ENCODE results near the gene IGHMBP2.
"Not testable (repeated sequence)": the region's sequence is repeated elsewhere in the genome, so short reads cannot be mapped to it uniquely, and the experiment has no call there.

IGHMBP2 gene

DNA sequence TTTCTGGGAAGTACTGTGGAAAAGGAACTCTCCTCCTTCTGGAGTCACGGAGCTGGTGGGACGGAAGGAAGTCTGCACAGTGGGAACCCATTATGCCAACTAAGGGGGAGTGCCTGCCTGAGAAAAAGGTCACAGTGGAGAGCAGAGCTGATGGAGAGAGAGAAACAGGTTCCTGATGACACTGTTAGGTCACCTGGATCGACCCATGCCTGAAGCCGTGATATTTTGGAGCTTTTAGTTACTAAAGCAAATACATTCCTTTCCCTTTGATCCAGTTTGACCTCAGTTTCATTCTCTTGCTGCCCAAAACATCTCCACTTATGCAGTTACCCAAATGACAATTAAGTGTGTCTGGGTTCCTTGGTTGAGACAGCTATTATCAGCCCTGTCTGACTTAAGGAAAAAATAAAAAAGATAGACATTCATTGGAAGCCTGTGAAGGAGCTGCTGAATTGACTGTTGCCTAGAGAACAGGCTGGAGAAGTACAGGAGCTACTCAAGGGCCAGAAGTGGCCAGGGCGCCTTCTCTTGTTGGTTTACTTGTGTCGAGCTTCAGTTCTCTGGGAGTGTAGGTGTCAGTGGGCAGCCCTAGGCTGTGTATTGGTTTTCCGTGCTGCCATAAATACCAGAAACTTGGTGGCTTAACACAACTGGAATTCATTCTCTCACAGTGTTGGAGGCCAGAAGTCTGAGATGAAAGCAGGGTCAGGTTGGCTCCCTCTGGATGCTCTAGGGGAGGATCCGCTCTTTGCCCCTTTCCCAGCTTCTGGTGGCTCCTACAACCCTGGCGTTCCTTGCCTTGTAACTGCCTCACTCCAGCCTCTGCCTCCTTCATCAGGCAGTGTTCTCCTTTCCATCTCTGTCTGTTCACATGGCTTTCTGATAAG is 63.4 kb downstream of the IGHMBP2 start:
- TF ChIP-seq TAF1 (IDR thresholded peaks at IDR 0.05; ENCODE audit: low read depth, low read length) = no peak
- no peak for TF ChIP-seq POU2F2 (IDR thresholded peaks at IDR 0.05; ENCODE audit: low read depth, low read length)
- TF ChIP-seq SPI1 (IDR thresholded peaks at IDR 0.05; ENCODE audit: low read depth, low read length) = no peak
- no peak for TF ChIP-seq PAX5 (IDR thresholded peaks at IDR 0.05; ENCODE audit: insufficient read depth, low read length, severe bottlenecking)
- no peak for TF ChIP-seq POLR2A (IDR thresholded peaks at IDR 0.05; ENCODE audit: low read depth, low read length)
- FAIRE-seq (no peak), DNase-seq (ENCODE audit: insufficient read length, low spot score) (no peak)

DNA sequence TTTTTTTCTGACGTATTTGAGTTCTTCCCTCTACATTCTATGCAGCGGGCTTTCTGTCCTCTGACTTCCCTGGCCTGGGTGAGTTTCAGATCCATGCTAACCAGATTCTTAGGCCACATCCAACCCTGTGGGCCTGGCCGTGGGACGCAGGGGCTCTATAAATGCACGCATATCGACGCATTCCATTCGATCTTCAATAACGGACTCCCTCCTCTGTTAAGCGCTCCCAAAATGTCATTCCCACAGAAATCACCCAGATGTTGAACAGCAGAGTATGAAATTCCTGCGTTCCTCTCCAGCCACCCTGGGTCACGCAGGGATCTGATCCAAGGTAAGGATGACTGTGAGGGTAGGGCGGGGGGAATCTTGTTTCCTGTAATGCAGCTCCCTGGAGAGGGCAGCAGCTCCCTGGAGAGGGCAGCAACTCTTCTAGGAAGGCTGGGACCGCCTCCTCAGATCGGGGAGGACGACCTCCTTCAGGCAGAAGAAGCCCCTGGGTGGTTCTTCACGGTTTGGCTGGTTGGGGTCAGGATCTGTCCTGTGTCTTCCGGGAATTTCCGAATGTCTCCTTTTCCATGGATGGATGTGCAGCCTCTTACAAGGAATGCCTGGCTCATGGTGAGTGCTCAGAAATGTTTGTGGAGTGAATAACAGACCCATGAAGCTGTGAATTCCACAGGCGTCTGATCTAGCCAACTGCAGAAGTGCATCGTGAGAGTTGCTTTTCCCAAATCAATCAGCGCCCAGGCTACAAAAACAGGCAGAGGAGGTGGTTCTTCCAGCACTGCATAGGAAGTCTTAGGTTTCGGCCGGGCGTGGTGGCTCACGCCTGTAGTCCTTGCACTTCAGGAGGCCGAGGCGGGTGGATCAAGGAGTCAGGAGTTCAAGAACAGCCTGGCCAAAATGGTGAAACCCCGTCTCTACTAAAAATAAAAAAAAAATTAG is 64.9 kb downstream of the IGHMBP2 start:
- TF ChIP-seq POU2F2 (IDR thresholded peaks at IDR 0.05; ENCODE audit: low read depth, low read length) (no peak), TAF1 (IDR thresholded peaks at IDR 0.05; ENCODE audit: low read depth, low read length) (no peak), PAX5 (IDR thresholded peaks at IDR 0.05; ENCODE audit: insufficient read depth, low read length, severe bottlenecking) (no peak), SPI1 (IDR thresholded peaks at IDR 0.05; ENCODE audit: low read depth, low read length) (no peak), POLR2A (IDR thresholded peaks at IDR 0.05; ENCODE audit: low read depth, low read length) (no peak)
- no peak for FAIRE-seq
- no peak for DNase-seq (ENCODE audit: insufficient read length, low spot score)

DNA sequence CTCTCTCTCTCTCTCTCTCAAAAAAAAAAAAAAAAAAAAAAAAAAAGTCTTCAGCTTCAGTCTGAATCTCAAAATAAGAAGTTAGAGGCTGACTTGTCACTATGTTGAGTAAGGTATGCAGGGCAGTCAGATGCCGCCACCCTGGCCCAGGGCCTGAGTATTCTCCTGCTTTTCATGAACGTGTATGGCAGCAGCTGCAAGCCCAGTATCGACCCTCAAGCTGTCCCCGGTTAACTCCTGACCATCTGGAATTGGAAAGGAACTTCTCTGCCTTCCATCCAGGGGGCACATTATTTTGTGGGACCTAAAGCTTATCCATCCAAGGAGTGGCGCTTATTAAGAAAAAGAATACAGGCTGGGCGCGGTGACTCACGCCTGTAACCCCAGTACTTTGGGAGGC is 65.7 kb downstream of the IGHMBP2 start:
- DNase-seq (ENCODE audit: insufficient read length, low spot score) (no peak), FAIRE-seq (no peak)
- no peak for TF ChIP-seq POLR2AphosphoS5 (IDR thresholded peaks at IDR 0.05; ENCODE audit: low read depth, low read length)
- no peak for TF ChIP-seq PAX5 (IDR thresholded peaks at IDR 0.05; ENCODE audit: insufficient read depth, low read length, severe bottlenecking)
- TF ChIP-seq SPI1 (IDR thresholded peaks at IDR 0.05; ENCODE audit: low read depth, low read length) = no peak

DNA sequence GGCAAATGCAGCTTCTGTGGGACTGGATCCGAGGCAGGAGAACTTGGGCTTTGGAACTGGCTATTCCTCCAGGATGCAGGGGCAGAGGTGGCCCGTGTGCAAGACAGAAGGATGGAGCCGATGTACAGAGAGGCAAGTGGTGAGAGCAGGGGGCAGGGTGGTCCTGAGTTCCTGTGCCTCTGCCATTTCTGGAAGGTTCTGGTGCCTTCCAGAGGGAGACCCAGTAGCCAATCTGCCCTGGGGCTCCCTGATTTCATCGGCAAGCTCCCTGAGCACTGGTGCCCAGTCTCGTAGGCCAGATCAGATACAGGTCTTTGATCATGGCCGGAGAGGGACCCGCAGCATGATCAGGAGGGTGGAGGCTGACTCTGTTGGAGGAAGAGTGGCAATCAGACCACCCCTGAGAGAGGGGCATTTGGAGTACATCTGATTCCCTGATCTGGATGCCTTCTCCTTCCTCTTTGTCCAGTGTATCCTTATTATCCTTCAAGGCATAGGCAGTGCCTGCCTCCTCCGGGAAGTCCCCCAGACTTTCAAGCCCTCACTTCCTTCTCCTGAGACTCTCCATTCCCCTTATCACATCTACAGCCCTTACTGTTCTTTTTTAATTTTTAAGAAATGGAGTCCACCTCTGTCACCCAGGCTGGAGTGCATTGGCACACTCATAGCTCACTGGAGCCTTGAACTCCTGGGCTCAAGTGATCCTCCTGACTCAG is 67.4 kb downstream of the IGHMBP2 start:
- TF ChIP-seq POLR2AphosphoS5 (IDR thresholded peaks at IDR 0.05; ENCODE audit: low read depth, low read length) (no peak), SPI1 (IDR thresholded peaks at IDR 0.05; ENCODE audit: low read depth, low read length) (no peak), POU2F2 (IDR thresholded peaks at IDR 0.05; ENCODE audit: low read depth, low read length) (no peak), PAX5 (IDR thresholded peaks at IDR 0.05; ENCODE audit: insufficient read depth, low read length, severe bottlenecking) (no peak), TAF1 (IDR thresholded peaks at IDR 0.05; ENCODE audit: low read depth, low read length) (no peak), POLR2A (IDR thresholded peaks at IDR 0.05; ENCODE audit: low read depth, low read length) (no peak)
- no peak for FAIRE-seq
- no peak for DNase-seq (ENCODE audit: insufficient read length, low spot score)

DNA sequence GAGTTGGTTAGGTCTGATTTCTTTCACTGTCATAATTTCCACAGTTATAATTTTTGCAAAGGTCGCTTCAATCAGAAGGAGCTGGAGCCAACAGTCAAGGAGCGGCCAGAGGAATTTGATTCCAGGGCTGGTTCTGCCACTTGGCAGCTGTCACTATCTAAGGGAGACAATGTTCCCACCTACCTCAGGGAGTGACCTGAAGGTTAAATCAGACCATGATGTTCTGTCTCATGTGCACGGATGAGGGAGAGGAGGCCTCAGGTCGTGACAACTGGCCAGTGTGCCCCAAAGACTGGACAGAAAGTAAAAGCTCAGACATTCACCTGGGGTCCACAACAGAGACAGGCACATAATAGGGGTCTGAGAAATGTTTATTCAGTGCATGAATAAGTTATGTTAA is 69.5 kb downstream of the IGHMBP2 start:
- FAIRE-seq (no peak), DNase-seq (ENCODE audit: insufficient read length, low spot score) (no peak)
- no peak for TF ChIP-seq POLR2A (IDR thresholded peaks at IDR 0.05; ENCODE audit: low read depth, low read length)
- TF ChIP-seq SPI1 (IDR thresholded peaks at IDR 0.05; ENCODE audit: low read depth, low read length) = no peak
- no peak for TF ChIP-seq POU2F2 (IDR thresholded peaks at IDR 0.05; ENCODE audit: low read depth, low read length)
- no peak for TF ChIP-seq TAF1 (IDR thresholded peaks at IDR 0.05; ENCODE audit: low read depth, low read length)
- TF ChIP-seq PAX5 (IDR thresholded peaks at IDR 0.05; ENCODE audit: insufficient read depth, low read length, severe bottlenecking) = no peak
- TF ChIP-seq POLR2AphosphoS5 (IDR thresholded peaks at IDR 0.05; ENCODE audit: low read depth, low read length) = no peak

DNA sequence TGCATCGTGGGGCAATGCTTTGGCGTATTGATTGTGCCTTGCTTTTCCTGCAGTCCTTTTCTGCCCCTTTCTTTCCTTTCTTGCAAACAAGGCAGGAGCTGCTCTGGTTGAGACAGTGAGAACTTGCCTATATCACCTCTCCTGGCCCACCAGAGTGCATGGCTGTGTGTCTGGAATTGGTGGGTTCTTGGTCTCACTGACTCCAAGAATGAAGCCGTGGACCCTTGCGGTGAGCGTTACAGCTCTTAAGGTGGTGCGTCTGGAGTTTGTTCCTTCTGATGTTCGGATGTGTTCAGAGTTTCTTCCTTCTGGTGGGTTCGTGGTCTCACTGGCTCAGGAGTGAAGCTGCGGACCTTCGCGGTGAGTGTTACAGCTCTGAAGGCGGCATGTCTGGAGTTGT is 70.0 kb downstream of the IGHMBP2 start:
- not testable (repeated sequence) for FAIRE-seq; DNase-seq (ENCODE audit: insufficient read length, low spot score)

DNA sequence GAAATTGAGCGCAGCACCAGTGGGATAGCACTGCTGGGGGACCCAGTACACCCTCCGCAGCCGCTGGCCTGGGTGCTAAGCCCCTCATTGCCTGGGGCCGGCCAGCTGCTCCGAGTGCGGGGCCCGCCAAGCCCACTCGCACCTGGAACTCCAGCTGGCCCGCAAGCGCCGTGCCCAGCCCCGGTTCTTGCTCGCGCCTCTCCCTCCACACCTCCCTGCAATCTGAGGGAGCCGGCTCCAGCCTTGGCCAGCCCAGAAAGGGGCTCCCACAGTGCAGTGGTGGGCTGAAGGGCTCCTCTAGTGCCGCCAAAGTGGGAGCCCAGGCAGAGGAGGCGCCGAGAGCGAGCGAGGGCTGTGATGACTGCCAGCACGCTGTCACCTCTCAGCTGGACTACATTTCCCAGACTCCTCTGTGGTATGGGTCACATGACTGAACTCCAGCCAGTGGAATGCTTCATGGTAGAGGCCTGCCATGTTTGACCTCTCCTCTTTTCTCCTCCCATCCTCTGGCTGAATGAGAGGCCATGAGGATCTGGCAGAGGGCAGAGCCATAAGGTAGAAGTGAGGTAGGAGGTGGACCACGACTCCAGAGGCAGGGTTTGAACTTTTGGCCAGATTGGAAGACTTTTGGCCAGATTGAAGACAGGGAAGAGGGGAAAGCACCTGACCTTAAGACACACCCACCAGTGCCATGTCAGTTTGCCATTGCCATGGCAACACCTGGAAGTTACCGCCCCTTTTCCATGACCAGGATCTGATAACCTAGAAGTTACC is 70.9 kb downstream of the IGHMBP2 start:
- TF ChIP-seq TAF1 (IDR thresholded peaks at IDR 0.05; ENCODE audit: low read depth, low read length) (no peak), POU2F2 (IDR thresholded peaks at IDR 0.05; ENCODE audit: low read depth, low read length) (no peak), POLR2A (IDR thresholded peaks at IDR 0.05; ENCODE audit: low read depth, low read length) (no peak), SPI1 (IDR thresholded peaks at IDR 0.05; ENCODE audit: low read depth, low read length) (no peak), POLR2AphosphoS5 (IDR thresholded peaks at IDR 0.05; ENCODE audit: low read depth, low read length) (no peak), PAX5 (IDR thresholded peaks at IDR 0.05; ENCODE audit: insufficient read depth, low read length, severe bottlenecking) (no peak)
- FAIRE-seq = peak; percentile 56
- DNase-seq (ENCODE audit: insufficient read length, low spot score) = no peak

DNA sequence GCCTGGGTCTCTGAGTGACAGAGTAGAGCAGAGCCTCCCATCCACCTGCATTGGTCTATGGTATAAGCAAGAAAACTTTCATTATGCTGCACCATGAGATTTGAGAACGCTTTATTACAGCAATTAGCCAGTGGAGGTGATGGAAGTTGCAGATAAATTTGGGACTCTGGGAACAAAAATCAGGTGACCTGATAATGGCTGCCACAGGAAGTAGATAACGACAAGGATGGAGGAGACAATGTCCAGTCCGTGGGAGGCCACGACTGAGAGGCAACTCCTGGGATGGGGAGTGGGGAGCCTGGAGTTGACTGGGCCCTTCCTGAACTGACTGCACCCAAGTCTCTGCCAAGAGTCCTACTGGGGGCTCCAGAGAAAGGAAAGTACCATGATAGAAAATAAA is 72.4 kb downstream of the IGHMBP2 start:
- no peak for DNase-seq (ENCODE audit: insufficient read length, low spot score)
- no peak for FAIRE-seq
- TF ChIP-seq TAF1 (IDR thresholded peaks at IDR 0.05; ENCODE audit: low read depth, low read length) = no peak
- no peak for TF ChIP-seq SPI1 (IDR thresholded peaks at IDR 0.05; ENCODE audit: low read depth, low read length)
- no peak for TF ChIP-seq POLR2A (IDR thresholded peaks at IDR 0.05; ENCODE audit: low read depth, low read length)
- no peak for TF ChIP-seq PAX5 (IDR thresholded peaks at IDR 0.05; ENCODE audit: insufficient read depth, low read length, severe bottlenecking)
- TF ChIP-seq POLR2AphosphoS5 (IDR thresholded peaks at IDR 0.05; ENCODE audit: low read depth, low read length) = no peak
- no peak for TF ChIP-seq POU2F2 (IDR thresholded peaks at IDR 0.05; ENCODE audit: low read depth, low read length)

All from GM12891 (cell line).